OCI-LY1 (cell line): Measurements from ENCODE around the gene TMED8.
"Not testable (repeated sequence)": the region's sequence is repeated elsewhere in the genome, so short reads cannot be mapped to it uniquely, and the experiment has no call there.

Experiments
- H2AFZ ChIP-seq: fragments of 200-600 bp; sonication (generic), shearing (Covaris generic); 2 replicates; pipeline ENCODE4 v1.6.0; 2014; ENCODE audit warnings: antibody characterized with exemption, mild to moderate bottlenecking, low read length
- H3F3A ChIP-seq: fragments of 200-600 bp; sonication (generic), shearing (Covaris generic); 2 replicates; pipeline ENCODE4 v1.6.0; 2014; ENCODE audit warnings: mild to moderate bottlenecking, antibody characterized with exemption, low read length, moderate library complexity; ENCODE audit not compliant: insufficient read depth
- H3K27ac ChIP-seq: fragments of 200-600 bp; sonication (generic); 2 replicates; pipeline ENCODE4 v1.5.1; 2014; ENCODE audit warnings: low read length, mixed run types, mild to moderate bottlenecking, low read depth; ENCODE audit not compliant: poor library complexity, severe bottlenecking
- H3K27me3 ChIP-seq: fragments of 200-600 bp; sonication (generic); 2 replicates; pipeline ENCODE4 v1.6.0; 2014; ENCODE audit warnings: antibody characterized with exemption, mild to moderate bottlenecking, low read length, moderate library complexity; ENCODE audit not compliant: insufficient read depth
- H3K36me3 ChIP-seq: fragments of 200-600 bp; sonication (generic); 2 replicates; pipeline ENCODE4 v1.6.1; 2014; ENCODE audit warnings: mild to moderate bottlenecking, antibody characterized with exemption, low read length, moderate library complexity, mixed read lengths; ENCODE audit not compliant: insufficient read depth
- H3K4me1 ChIP-seq: fragments of 200-600 bp; sonication (generic); 2 replicates; pipeline ENCODE4 v1.5.1; 2014; ENCODE audit warnings: mild to moderate bottlenecking, low read length, moderate library complexity; ENCODE audit not compliant: insufficient read depth, severe bottlenecking
- H3K4me2 ChIP-seq: fragments of 200-600 bp; sonication (generic), shearing (Covaris generic); 2 replicates; pipeline ENCODE4 v1.6.1; 2014; ENCODE audit warnings: low read length
- H3K4me3 ChIP-seq: fragments of 200-600 bp; sonication (generic); 2 replicates; pipeline ENCODE4 v1.5.1; 2014; ENCODE audit warnings: low read length, low read depth, mild to moderate bottlenecking, mixed read lengths; ENCODE audit not compliant: poor library complexity, severe bottlenecking
- H3K79me2 ChIP-seq: fragments of 200-600 bp; shearing (Covaris generic); 2 replicates; pipeline ENCODE4 v1.6.1; 2016; ENCODE audit warnings: mixed run types, low read length, mixed read lengths; ENCODE audit not compliant: insufficient read depth
- H3K9ac ChIP-seq: fragments of 200-600 bp; sonication (generic), shearing (Covaris generic); 2 replicates; pipeline ENCODE4 v1.6.1; 2014; ENCODE audit warnings: mild to moderate bottlenecking, low read length, mixed read lengths
- H3K9me2 ChIP-seq: fragments of 200-600 bp; sonication (generic), shearing (Covaris generic); 2 replicates; pipeline ENCODE4 v1.6.1; 2014; ENCODE audit warnings: low read depth, mild to moderate bottlenecking, low read length, mixed read lengths
- H3K9me3 ChIP-seq: fragments of 200-600 bp; shearing (Covaris generic); 2 replicates; pipeline ENCODE4 v1.6.1; 2014; ENCODE audit warnings: low read length, mixed read lengths
- H4K20me1 ChIP-seq: fragments of 200-600 bp; sonication (generic), shearing (Covaris generic); 2 replicates; pipeline ENCODE4 v1.6.0; 2016; ENCODE audit warnings: mild to moderate bottlenecking, low read length; ENCODE audit not compliant: insufficient read depth
- CTCF ChIP-seq: fragments of 200-600 bp; sonication (generic), shearing (Covaris generic); IDR thresholded peaks from 2 replicates; pipeline ENCODE4 v1.5.1; 2017; ENCODE audit warnings: mild to moderate bottlenecking, antibody characterized with exemption, low read length, moderate library complexity, mixed read lengths
- EZH2 ChIP-seq: fragments of 200-600 bp; sonication (generic), shearing (Covaris generic); IDR thresholded peaks from 2 replicates; pipeline ENCODE4 v1.8.0; 2017; ENCODE audit warnings: borderline replicate concordance, mixed run types, mild to moderate bottlenecking, antibody characterized with exemption, low read length, moderate library complexity, mixed read lengths

The TMED8 gene

GRCh38 chr14:77319422-77319821, 57.5 kb downstream of the TMED8 start:
- Histone ChIP-seq H3K4me1 (peaks cover 23% of the 10 kb centered on the region), H3K79me2 (no peaks in the 10 kb centered on the region), H3K4me3 (peak overlapping the region; percentile 73), H3K36me3 (no peaks in the 10 kb centered on the region), H3F3A (no peaks in the 10 kb centered on the region), H3K9me2 (no peaks in the 10 kb centered on the region), H4K20me1 (no peaks in the 10 kb centered on the region), H3K27ac (no peak overlapping the region), H2AFZ (no peak overlapping the region), H3K9ac (peak overlapping the region; percentile 53; the same call in 1 of the 2 replicates), H3K9me3 (no peaks in the 10 kb centered on the region), H3K27me3 (no peaks in the 10 kb centered on the region), H3K4me2 (peak overlapping the region; percentile 69)
- no peak for TF ChIP-seq EZH2
- no peak for TF ChIP-seq CTCF

GRCh38 chr14:77318756-77319155, 58.1 kb downstream of the TMED8 start:
- not testable (repeated sequence) for H3K36me3 ChIP-seq, H3K9me3 ChIP-seq, H3K4me2 ChIP-seq, H3K4me3 ChIP-seq, H3F3A ChIP-seq, H3K9me2 ChIP-seq, H3K9ac ChIP-seq, H2AFZ ChIP-seq, H3K79me2 ChIP-seq, H3K27me3 ChIP-seq, H3K27ac ChIP-seq, H4K20me1 ChIP-seq
- peaks cover 23% of the 10 kb centered on the region for H3K4me1 ChIP-seq

- Histone ChIP-seq H3K9ac (no peak overlapping the region), H3K79me2 (no peaks in the 10 kb centered on the region)
- no peak for TF ChIP-seq CTCF
- no peak for TF ChIP-seq EZH2
Observed at GRCh38 chr14:77318006-77318553, 58.8 kb downstream of the TMED8 start.

GRCh38 chr14:77316872-77317301, 60.0 kb downstream of the TMED8 start:
- Histone ChIP-seq H3K9me3 (no peaks in the 10 kb centered on the region), H4K20me1 (no peaks in the 10 kb centered on the region), H3K4me2 (no peak overlapping the region), H3K36me3 (no peaks in the 10 kb centered on the region), H3K9me2 (no peaks in the 10 kb centered on the region), H3K4me3 (no peak overlapping the region), H3K27me3 (no peaks in the 10 kb centered on the region), H3F3A (no peaks in the 10 kb centered on the region), H3K27ac (no peak overlapping the region), H2AFZ (no peak overlapping the region), H3K79me2 (no peaks in the 10 kb centered on the region), H3K9ac (no peak overlapping the region), H3K4me1 (peaks cover 13% of the 10 kb centered on the region)
- TF ChIP-seq EZH2, result no peak
- TF ChIP-seq CTCF, result no peak

More at GRCh38 chr14:77318006-77318553, 58.8 kb downstream of the TMED8 start:
- Histone ChIP-seq H3K9me3 (no peaks in the 10 kb centered on the region), H4K20me1 (no peaks in the 10 kb centered on the region), H3K27ac (no peak overlapping the region), H3K9me2 (no peaks in the 10 kb centered on the region), H3K4me1 (peaks cover 23% of the 10 kb centered on the region), H3K36me3 (no peaks in the 10 kb centered on the region), H2AFZ (no peak overlapping the region), H3K4me2 (no peak overlapping the region), H3K27me3 (no peaks in the 10 kb centered on the region), H3F3A (no peaks in the 10 kb centered on the region), H3K4me3 (no peak overlapping the region)
